SU-DHL-6 (cell line): ENCODE data around the gene ELMO1.

Experiments used
- CTCF ChIP-seq: fragments of 200-600 bp; sonication (generic); IDR thresholded peaks from one replicate; pipeline ENCODE4 v1.5.1; 2017; ENCODE audit warnings: antibody characterized with exemption, mild to moderate bottlenecking, low read length, moderate library complexity; ENCODE audit not compliant: insufficient read depth, poor library complexity, severe bottlenecking
- EZH2phosphoT487 ChIP-seq: fragments of 200-600 bp; sonication (generic), shearing (Covaris generic); conservative IDR thresholded peaks from 2 replicates; pipeline ENCODE4 v1.6.1; 2018; ENCODE audit warnings: mild to moderate bottlenecking, antibody characterized with exemption, low read length, moderate library complexity, mixed read lengths

GRCh38 chr7:37290731-37291130 is 157.9 kb downstream of the ELMO1 start:
- TF ChIP-seq CTCF, result no peak
- TF ChIP-seq EZH2phosphoT487, result no peak
